KOPT-K1 (cell line): ENCODE results near the gene HELZ.
A peak's percentile ranks its signal among the peaks of the same experiment; 100 is the strongest.
"Not testable (repeated sequence)": the region's sequence is repeated elsewhere in the genome, so short reads cannot be mapped to it uniquely, and the experiment has no call there.

ENCODE experiments used
- H3K27ac ChIP-seq: fragments of 200-600 bp; sonication (generic); 2 replicates; pipeline ENCODE4 v1.5.1; 2016; ENCODE audit warnings: antibody characterized with exemption, mild to moderate bottlenecking, low read depth, low read length; ENCODE audit not compliant: poor library complexity, severe bottlenecking
- H3K36me3 ChIP-seq: fragments of 200-600 bp; sonication (generic); 2 replicates; pipeline ENCODE4 v1.5.1; 2017; ENCODE audit warnings: antibody characterized with exemption, mild to moderate bottlenecking, low read length, moderate library complexity; ENCODE audit not compliant: insufficient read depth
- H3K9me3 ChIP-seq: fragments of 200-600 bp; sonication (generic); 2 replicates; pipeline ENCODE4 v1.5.1; 2017; ENCODE audit warnings: antibody characterized with exemption, low read length, mild to moderate bottlenecking; ENCODE audit not compliant: insufficient read depth, poor library complexity, severe bottlenecking

The HELZ gene

GRCh38 chr17:67245073-67245693 lies at the start of gene HELZ:
HELZ (minus strand) TSS chr17:67245196; CDS start chr17:67218804, 26,392 bp downstream.
- Histone ChIP-seq H3K9me3 (no peaks in the 10 kb centered on the region), H3K27ac (peak within 1 kb of the TSS; percentile 91), H3K36me3 (peaks cover 19% of the 10 kb centered on the region)

GRCh38 chr17:67293251-67294203 lies 48.5 kb upstream of the HELZ start:
- H3K9me3 ChIP-seq: no peaks in the 10 kb centered on the region

GRCh38 chr17:67290711-67291291 lies 45.8 kb upstream of the HELZ start:
- H3K27ac ChIP-seq: no peak overlapping the region
- no peaks in the 10 kb centered on the region for H3K36me3 ChIP-seq
- no peaks in the 10 kb centered on the region for H3K9me3 ChIP-seq

More at GRCh38 chr17:67293251-67294203, 48.5 kb upstream of the HELZ start:
- no peaks in the 10 kb centered on the region for H3K36me3 ChIP-seq
- no peak overlapping the region for H3K27ac ChIP-seq

- H3K27ac ChIP-seq: no peak overlapping the region
- no peaks in the 10 kb centered on the region for H3K36me3 ChIP-seq
- no peaks in the 10 kb centered on the region for H3K9me3 ChIP-seq
Measured at GRCh38 chr17:67290244-67290643, 45.2 kb upstream of the HELZ start.

- Histone ChIP-seq H3K9me3 (no peaks in the 10 kb centered on the region), H3K36me3 (no peaks in the 10 kb centered on the region), H3K27ac (no peak overlapping the region)
Measured at GRCh38 chr17:67289181-67289876, 44.3 kb upstream of the HELZ start.

GRCh38 chr17:67286826-67287225 lies 41.8 kb upstream of the HELZ start:
- H3K27ac ChIP-seq, H3K9me3 ChIP-seq, H3K36me3 ChIP-seq: not testable (repeated sequence)

GRCh38 chr17:67285360-67285759 lies 40.4 kb upstream of the HELZ start:
- H3K27ac ChIP-seq: no peak overlapping the region
- no peaks in the 10 kb centered on the region for H3K9me3 ChIP-seq
- no peaks in the 10 kb centered on the region for H3K36me3 ChIP-seq

- Histone ChIP-seq H3K36me3 (no peaks in the 10 kb centered on the region), H3K9me3 (no peaks in the 10 kb centered on the region), H3K27ac (no peak overlapping the region)
Measured at GRCh38 chr17:67283731-67284516, 38.9 kb upstream of the HELZ start.

- Histone ChIP-seq H3K36me3 (no peaks in the 10 kb centered on the region), H3K27ac (no peak overlapping the region), H3K9me3 (no peaks in the 10 kb centered on the region)
Measured at GRCh38 chr17:67281743-67282142, 36.7 kb upstream of the HELZ start.

GRCh38 chr17:67281053-67281452 lies 36.1 kb upstream of the HELZ start:
- no peaks in the 10 kb centered on the region for H3K36me3 ChIP-seq
- no peaks in the 10 kb centered on the region for H3K9me3 ChIP-seq
- H3K27ac ChIP-seq: no peak overlapping the region

- H3K9me3 ChIP-seq: no peaks in the 10 kb centered on the region
- H3K27ac ChIP-seq: no peak overlapping the region
- no peaks in the 10 kb centered on the region for H3K36me3 ChIP-seq
Measured at GRCh38 chr17:67280279-67280678, 35.3 kb upstream of the HELZ start.

GRCh38 chr17:67279115-67279514 lies 34.1 kb upstream of the HELZ start:
- H3K9me3 ChIP-seq: no peaks in the 10 kb centered on the region
- H3K36me3 ChIP-seq: no peaks in the 10 kb centered on the region
- H3K27ac ChIP-seq: no peak overlapping the region

GRCh38 chr17:67278363-67278762 lies 33.4 kb upstream of the HELZ start:
- Histone ChIP-seq H3K27ac (no peak overlapping the region), H3K9me3 (no peaks in the 10 kb centered on the region), H3K36me3 (no peaks in the 10 kb centered on the region)

- Histone ChIP-seq H3K36me3 (no peaks in the 10 kb centered on the region), H3K9me3 (no peaks in the 10 kb centered on the region), H3K27ac (no peak overlapping the region)
Measured at GRCh38 chr17:67276075-67276474, 31.1 kb upstream of the HELZ start.
